GM23338 (cell line): ENCODE results near the gene UBALD2. TPM values are rescaled to one million over a fixed set of nuclear protein-coding genes. Genes with fewer than 3 reads are reported as not detected.

Source experiments
- ATAC-seq: fragments of 200-7000 bp; cut with Tn5 transposase; 3 replicates; pipeline ENCODE4 v1.9.1; 2020
- DNase-seq: peaks from one replicate; pipeline ENCODE4 v3.0.0-alpha.2; 2015; ENCODE audit warnings: low spot score
- H2AFZ ChIP-seq: fragments of 200-600 bp; sonication (generic); 2 replicates; pipeline ENCODE4 v1.8.0; 2016; ENCODE audit warnings: antibody characterized with exemption, mild to moderate bottlenecking, moderate library complexity
- H3F3A ChIP-seq: fragments of 200-600 bp; sonication (generic); replicated peaks from 2 replicates; pipeline ENCODE4 v1.8.0; 2017; ENCODE audit warnings: antibody characterized with exemption, mixed run types, low read depth
- H3K27ac ChIP-seq: fragments of 200-600 bp; sonication (generic); 2 replicates; pipeline ENCODE4 v1.6.1; 2016; ENCODE audit warnings: low read depth
- H3K27me3 ChIP-seq: fragments of 200-600 bp; sonication (generic); 2 replicates; pipeline ENCODE4 v1.8.0; 2016; ENCODE audit warnings: mild to moderate bottlenecking, mixed run types, moderate library complexity; ENCODE audit not compliant: insufficient read depth
- H3K36me3 ChIP-seq: fragments of 200-600 bp; sonication (generic); 2 replicates; pipeline ENCODE4 v1.8.0; 2016; ENCODE audit warnings: mild to moderate bottlenecking; ENCODE audit not compliant: insufficient read depth
- H3K4me1 ChIP-seq: fragments of 200-600 bp; sonication (generic); 2 replicates; pipeline ENCODE4 v1.8.0; 2016; ENCODE audit warnings: mild to moderate bottlenecking, moderate library complexity; ENCODE audit not compliant: insufficient read depth
- H3K4me2 ChIP-seq: fragments of 200-600 bp; sonication (generic); 2 replicates; pipeline ENCODE4 v1.7.1; 2017; ENCODE audit warnings: mixed run types
- H3K4me3 ChIP-seq: fragments of 200-600 bp; sonication (generic); 2 replicates; pipeline ENCODE4 v1.6.1; 2016; ENCODE audit warnings: mixed run types
- H3K79me2 ChIP-seq: fragments of 200-600 bp; sonication (generic); replicated peaks from 2 replicates; pipeline ENCODE4 v1.8.0; 2017; ENCODE audit warnings: mild to moderate bottlenecking; ENCODE audit not compliant: insufficient read depth
- H3K9me2 ChIP-seq: fragments of 200-600 bp; sonication (generic); 2 replicates; pipeline ENCODE4 v1.8.0; 2017; ENCODE audit not compliant: insufficient read depth
- H4K20me1 ChIP-seq: fragments of 200-600 bp; sonication (generic); replicated peaks from 2 replicates; pipeline ENCODE4 v1.8.0; 2017; ENCODE audit warnings: mild to moderate bottlenecking; ENCODE audit not compliant: insufficient read depth
- H3K27ac Mint-ChIP-seq: 2 replicates; pipeline ENCODE4 v1.8.0; 2020; ENCODE audit warnings: inconsistent platforms, mild to moderate bottlenecking, moderate library complexity, mixed read lengths
- H3K27me3 Mint-ChIP-seq: 3 replicates; pipeline ENCODE4 v1.8.0; 2022; ENCODE audit warnings: low read depth, mild to moderate bottlenecking, moderate library complexity, mixed read lengths, inconsistent platforms; ENCODE audit not compliant: insufficient read depth, poor library complexity
- H3K36me3 Mint-ChIP-seq: 3 replicates; pipeline ENCODE4 v1.8.0; 2021; ENCODE audit warnings: low read depth, mild to moderate bottlenecking, inconsistent platforms, moderate library complexity, mixed read lengths
- H3K4me1 Mint-ChIP-seq: 3 replicates; pipeline ENCODE4 v1.8.0; 2020; ENCODE audit warnings: mild to moderate bottlenecking, inconsistent platforms, mixed read lengths
- H3K4me3 Mint-ChIP-seq: 3 replicates; pipeline ENCODE4 v1.8.0; 2021; ENCODE audit warnings: moderate library complexity, mild to moderate bottlenecking, inconsistent platforms, mixed read lengths
- H3K9me3 Mint-ChIP-seq: 3 replicates; pipeline ENCODE4 v1.8.0; 2020; ENCODE audit warnings: moderate library complexity, mild to moderate bottlenecking, inconsistent platforms, mixed read lengths
- CREB1 ChIP-seq: fragments of 250-450 bp; sonication (Bioruptor Pico); IDR thresholded peaks from 2 replicates; pipeline ENCODE4 v1.5.0; 2020; ENCODE audit warnings: low read depth, mild to moderate bottlenecking, moderate library complexity
- EZH2 ChIP-seq: fragments of 200-600 bp; sonication (generic); IDR thresholded peaks from one replicate; pipeline ENCODE4 v1.8.0; 2017; ENCODE audit warnings: antibody characterized with exemption, mild to moderate bottlenecking, low read depth; ENCODE audit not compliant: unreplicated experiment
- EZH2phosphoT487 ChIP-seq: fragments of 200-600 bp; sonication (generic); IDR thresholded peaks from one replicate; pipeline ENCODE4 v1.8.1; 2018; ENCODE audit warnings: antibody characterized with exemption; ENCODE audit not compliant: unreplicated experiment
- JUNB ChIP-seq: IDR thresholded peaks from one replicate; pipeline ENCODE4 v1.6.1; 2016; ENCODE audit warnings: antibody characterized with exemption; ENCODE audit not compliant: unreplicated experiment
- POLR2AphosphoS5 ChIP-seq: IDR thresholded peaks from 2 replicates; pipeline ENCODE4 v1.6.1; 2016; ENCODE audit warnings: antibody characterized with exemption, low read depth
- long read RNA-seq: library from polyadenylated mRNA; unstranded; transcript quantifications from one replicate; pipeline ENCODE4 v2.0.0, GENCODE V29; 2020; ENCODE audit not compliant: unreplicated experiment
- polyA plus RNA-seq: library from polyadenylated mRNA; unstranded; fragments of >200 nt; fragmentation: Nextera tagmentation; extraction: Ambion mirVana; gene quantifications from 2 replicates; pipeline ENCODE4 v1.2.1, GENCODE V29; 2016
- total RNA-seq: library from RNA; depleted of rRNA; stranded (reverse); fragments of >200 nt; shearing (Covaris generic); gene quantifications from 2 replicates; pipeline ENCODE4 v1.2.3, GENCODE V29; 2014; rRNA removed
- TF ChIP-seq, protein P1 (sequence below), 2 experiments: fragments of 200-600 bp in 1 of 2; sonication (generic) in 1 of 2; conservative IDR thresholded peaks; 2 replicates each; pipeline versions ENCODE4 v1.5.1 to v1.6.1; 2016 to 2017; ENCODE audit warnings: antibody characterized with exemption in 2 of 2, low read depth in 2 of 2, mild to moderate bottlenecking in 2 of 2, moderate library complexity in 1 of 2
- TF ChIP-seq, protein P2 (sequence below): IDR thresholded peaks from one replicate; pipeline ENCODE4 v1.6.1; 2018; ENCODE audit warnings: antibody characterized with exemption; ENCODE audit not compliant: unreplicated experiment
- TF ChIP-seq, protein P3 (sequence below): IDR thresholded peaks from 2 replicates; pipeline ENCODE4 v1.6.1; 2016; ENCODE audit warnings: antibody characterized with exemption

UBALD2 gene
- total RNA-seq (3.1 and 3.5 TPM in 2 replicates), polyA plus RNA-seq (2.2 and 3.3 TPM in 2 replicates)
- long read RNA-seq: 0 reads

- H3K79me2 ChIP-seq: peaks cover 21% of the 10 kb centered on the region
- peaks cover 10% of the 10 kb centered on the region; the same call in 2 of the 3 replicates for H3K36me3 Mint-ChIP-seq
- H3K4me3 Mint-ChIP-seq: peak within 1 kb of the TSS; percentile 84
- H3K4me2 ChIP-seq: peak within 1 kb of the TSS; percentile 84
- no peak within 1 kb of the TSS for H2AFZ ChIP-seq
- 0 out of 2 replicates have a peak within 1 kb of the TSS, but pooled peaks have one; percentile 22 for H3K27ac ChIP-seq
- H3K4me1 Mint-ChIP-seq: peaks cover 46% of the 10 kb centered on the region
- H3K27me3 ChIP-seq: no peaks in the 10 kb centered on the region
- H3K27ac Mint-ChIP-seq: peak within 1 kb of the TSS; percentile 96
- no peaks in the 10 kb centered on the region for H3K9me3 Mint-ChIP-seq
- peak within 1 kb of the TSS; percentile 89 for H3K4me3 ChIP-seq
- H3K9me2 ChIP-seq: no peaks in the 10 kb centered on the region
- peaks cover 14% of the 10 kb centered on the region for H3K27me3 Mint-ChIP-seq
- no peaks in the 10 kb centered on the region for H3K36me3 ChIP-seq
- H4K20me1 ChIP-seq: no peaks in the 10 kb centered on the region
- ATAC-seq (peak; percentile 90), DNase-seq (peak; percentile 99)
- TF ChIP-seq, protein P1, sequence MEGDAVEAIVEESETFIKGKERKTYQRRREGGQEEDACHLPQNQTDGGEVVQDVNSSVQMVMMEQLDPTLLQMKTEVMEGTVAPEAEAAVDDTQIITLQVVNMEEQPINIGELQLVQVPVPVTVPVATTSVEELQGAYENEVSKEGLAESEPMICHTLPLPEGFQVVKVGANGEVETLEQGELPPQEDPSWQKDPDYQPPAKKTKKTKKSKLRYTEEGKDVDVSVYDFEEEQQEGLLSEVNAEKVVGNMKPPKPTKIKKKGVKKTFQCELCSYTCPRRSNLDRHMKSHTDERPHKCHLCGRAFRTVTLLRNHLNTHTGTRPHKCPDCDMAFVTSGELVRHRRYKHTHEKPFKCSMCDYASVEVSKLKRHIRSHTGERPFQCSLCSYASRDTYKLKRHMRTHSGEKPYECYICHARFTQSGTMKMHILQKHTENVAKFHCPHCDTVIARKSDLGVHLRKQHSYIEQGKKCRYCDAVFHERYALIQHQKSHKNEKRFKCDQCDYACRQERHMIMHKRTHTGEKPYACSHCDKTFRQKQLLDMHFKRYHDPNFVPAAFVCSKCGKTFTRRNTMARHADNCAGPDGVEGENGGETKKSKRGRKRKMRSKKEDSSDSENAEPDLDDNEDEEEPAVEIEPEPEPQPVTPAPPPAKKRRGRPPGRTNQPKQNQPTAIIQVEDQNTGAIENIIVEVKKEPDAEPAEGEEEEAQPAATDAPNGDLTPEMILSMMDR (conservative IDR thresholded peaks at IDR 0.05; ENCODE audit: low read depth in 2 of 2): no peak
- TF ChIP-seq, protein P2, sequence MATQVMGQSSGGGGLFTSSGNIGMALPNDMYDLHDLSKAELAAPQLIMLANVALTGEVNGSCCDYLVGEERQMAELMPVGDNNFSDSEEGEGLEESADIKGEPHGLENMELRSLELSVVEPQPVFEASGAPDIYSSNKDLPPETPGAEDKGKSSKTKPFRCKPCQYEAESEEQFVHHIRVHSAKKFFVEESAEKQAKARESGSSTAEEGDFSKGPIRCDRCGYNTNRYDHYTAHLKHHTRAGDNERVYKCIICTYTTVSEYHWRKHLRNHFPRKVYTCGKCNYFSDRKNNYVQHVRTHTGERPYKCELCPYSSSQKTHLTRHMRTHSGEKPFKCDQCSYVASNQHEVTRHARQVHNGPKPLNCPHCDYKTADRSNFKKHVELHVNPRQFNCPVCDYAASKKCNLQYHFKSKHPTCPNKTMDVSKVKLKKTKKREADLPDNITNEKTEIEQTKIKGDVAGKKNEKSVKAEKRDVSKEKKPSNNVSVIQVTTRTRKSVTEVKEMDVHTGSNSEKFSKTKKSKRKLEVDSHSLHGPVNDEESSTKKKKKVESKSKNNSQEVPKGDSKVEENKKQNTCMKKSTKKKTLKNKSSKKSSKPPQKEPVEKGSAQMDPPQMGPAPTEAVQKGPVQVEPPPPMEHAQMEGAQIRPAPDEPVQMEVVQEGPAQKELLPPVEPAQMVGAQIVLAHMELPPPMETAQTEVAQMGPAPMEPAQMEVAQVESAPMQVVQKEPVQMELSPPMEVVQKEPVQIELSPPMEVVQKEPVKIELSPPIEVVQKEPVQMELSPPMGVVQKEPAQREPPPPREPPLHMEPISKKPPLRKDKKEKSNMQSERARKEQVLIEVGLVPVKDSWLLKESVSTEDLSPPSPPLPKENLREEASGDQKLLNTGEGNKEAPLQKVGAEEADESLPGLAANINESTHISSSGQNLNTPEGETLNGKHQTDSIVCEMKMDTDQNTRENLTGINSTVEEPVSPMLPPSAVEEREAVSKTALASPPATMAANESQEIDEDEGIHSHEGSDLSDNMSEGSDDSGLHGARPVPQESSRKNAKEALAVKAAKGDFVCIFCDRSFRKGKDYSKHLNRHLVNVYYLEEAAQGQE: no peak
- TF ChIP-seq POLR2AphosphoS5 (peak; percentile 34; the same call in 1 of the 2 replicates), CREB1 (CRISPR knock-in tag) (peak; percentile 64)
- 0 out of 2 replicates have a peak, but pooled peaks cover 5% of the 10 kb centered on the region for H3F3A ChIP-seq
- peaks cover 22% of the 10 kb centered on the region; the same call in 1 of the 2 replicates for H3K4me1 ChIP-seq
Observed at GRCh38 chr17:76264755-76265623, at the start of gene UBALD2. Gene UBALD2, plus strand, starts transcription at chr17:76265348. Its CDS starts 158 bp downstream, at chr17:76265506.

DNA sequence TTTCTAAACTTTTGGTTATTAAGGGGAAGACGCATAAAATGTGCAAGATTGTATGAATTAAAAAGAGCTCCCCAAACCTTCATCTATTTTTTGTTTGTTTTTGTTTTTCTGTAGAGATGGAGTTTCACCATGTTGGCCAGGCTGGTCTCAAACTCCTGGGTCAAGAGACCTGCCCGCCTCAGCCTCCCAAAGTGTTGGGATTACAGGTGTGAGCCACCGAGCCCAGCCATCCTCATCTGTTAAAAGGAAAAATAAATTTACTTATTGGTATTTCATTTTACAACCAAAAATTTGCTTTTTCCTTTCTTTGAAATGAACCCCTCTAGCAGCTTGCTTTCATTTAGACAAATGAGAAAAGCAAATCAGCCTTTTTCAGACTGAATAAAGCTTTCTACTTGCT is 48.1 kb upstream of the UBALD2 start:
- H3K9me2 ChIP-seq: no peaks in the 10 kb centered on the region
- Mint-ChIP-seq H3K4me1 (peaks cover 20% of the 10 kb centered on the region), H3K27ac (no peak overlapping the region), H3K36me3 (no peaks in the 10 kb centered on the region), H3K4me3 (no peak overlapping the region), H3K9me3 (no peaks in the 10 kb centered on the region), H3K27me3 (peaks cover 3% of the 10 kb centered on the region)
- no peak overlapping the region for H3K4me2 ChIP-seq
- no peak for DNase-seq
- no peak overlapping the region for H2AFZ ChIP-seq
- H4K20me1 ChIP-seq: no peaks in the 10 kb centered on the region
- TF ChIP-seq, protein P2: no peak
- TF ChIP-seq, protein P3, sequence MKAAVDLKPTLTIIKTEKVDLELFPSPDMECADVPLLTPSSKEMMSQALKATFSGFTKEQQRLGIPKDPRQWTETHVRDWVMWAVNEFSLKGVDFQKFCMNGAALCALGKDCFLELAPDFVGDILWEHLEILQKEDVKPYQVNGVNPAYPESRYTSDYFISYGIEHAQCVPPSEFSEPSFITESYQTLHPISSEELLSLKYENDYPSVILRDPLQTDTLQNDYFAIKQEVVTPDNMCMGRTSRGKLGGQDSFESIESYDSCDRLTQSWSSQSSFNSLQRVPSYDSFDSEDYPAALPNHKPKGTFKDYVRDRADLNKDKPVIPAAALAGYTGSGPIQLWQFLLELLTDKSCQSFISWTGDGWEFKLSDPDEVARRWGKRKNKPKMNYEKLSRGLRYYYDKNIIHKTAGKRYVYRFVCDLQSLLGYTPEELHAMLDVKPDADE: no peak
- TF ChIP-seq CREB1 (CRISPR knock-in tag) (no peak), EZH2phosphoT487 (no peak), JUNB (no peak), EZH2 (no peak)
- H3K36me3 ChIP-seq: no peaks in the 10 kb centered on the region
- H3K79me2 ChIP-seq: no peaks in the 10 kb centered on the region
- no peaks in the 10 kb centered on the region for H3K27me3 ChIP-seq
- ATAC-seq: no peak
- H3K4me3 ChIP-seq: no peak overlapping the region
- no peak overlapping the region for H3K27ac ChIP-seq
- H3K4me1 ChIP-seq: peaks cover 25% of the 10 kb centered on the region
- 0 out of 2 replicates have a peak, but pooled peaks cover 3% of the 10 kb centered on the region for H3F3A ChIP-seq
